RWPE2 (cell line): ENCODE results near the gene GPR84.

Experiments
- ATAC-seq: fragments of 200-7000 bp; cut with Tn5 transposase; 3 replicates; pipeline ENCODE4 v1.9.1; 2021; ENCODE audit warnings: low read depth
- DNase-seq: peaks from one replicate; pipeline ENCODE4 v3.0.0-alpha.2; 2020; ENCODE audit warnings: low spot score
- H3K27ac ChIP-seq: fragments of 450-650 bp; 2 replicates; pipeline ENCODE4 v1.5.1; 2017; ENCODE audit warnings: mild to moderate bottlenecking; ENCODE audit not compliant: poor library complexity, severe bottlenecking
- H3K27me3 ChIP-seq: fragments of 250-450 bp; sonication (Bioruptor Pico); 2 replicates; pipeline ENCODE4 v1.5.1; 2021; ENCODE audit warnings: mild to moderate bottlenecking, moderate library complexity; ENCODE audit not compliant: insufficient read depth, poor library complexity, severe bottlenecking
- H3K36me3 ChIP-seq: fragments of 250-450 bp; sonication (Bioruptor Pico); 2 replicates; pipeline ENCODE4 v1.5.1; 2020; ENCODE audit warnings: low read depth, mild to moderate bottlenecking, moderate library complexity
- H3K4me1 ChIP-seq: fragments of 250-450 bp; sonication (Bioruptor Pico); 2 replicates; pipeline ENCODE4 v1.5.1; 2021; ENCODE audit warnings: mild to moderate bottlenecking, moderate library complexity; ENCODE audit not compliant: insufficient read depth, poor library complexity, severe bottlenecking
- H3K4me3 ChIP-seq: fragments of 250-450 bp; sonication (Bioruptor Pico); 2 replicates; pipeline ENCODE4 v1.5.1; 2021; ENCODE audit warnings: mild to moderate bottlenecking, moderate library complexity; ENCODE audit not compliant: severe bottlenecking
- H3K9me3 ChIP-seq: fragments of 250-450 bp; sonication (Bioruptor Pico); 2 replicates; pipeline ENCODE4 v1.5.1; 2021; ENCODE audit warnings: mild to moderate bottlenecking, moderate library complexity; ENCODE audit not compliant: severe bottlenecking
- CTCF ChIP-seq: fragments of 450-650 bp; IDR thresholded peaks from one replicate; pipeline ENCODE4 v1.5.1; 2017; ENCODE audit warnings: mild to moderate bottlenecking, moderate library complexity; ENCODE audit not compliant: poor library complexity, severe bottlenecking

Gene GPR84

GRCh38 chr12:54350743-54351142 is 13.5 kb downstream of the GPR84 start:
- Histone ChIP-seq H3K27ac (no peak overlapping the region), H3K4me1 (no peaks in the 10 kb centered on the region), H3K27me3 (no peaks in the 10 kb centered on the region), H3K4me3 (no peak overlapping the region), H3K36me3 (peaks cover 59% of the 10 kb centered on the region), H3K9me3 (no peaks in the 10 kb centered on the region)
- TF ChIP-seq CTCF, result no peak
- DNase-seq (no peak), ATAC-seq (no peak)

- no peaks in the 10 kb centered on the region for H3K27me3 ChIP-seq
- no peak for ATAC-seq
- no peak for DNase-seq
- H3K36me3 ChIP-seq, result peaks cover 69% of the 10 kb centered on the region
- TF ChIP-seq CTCF, result no peak
- H3K4me1 ChIP-seq, result no peaks in the 10 kb centered on the region
- no peak overlapping the region for H3K27ac ChIP-seq
- no peaks in the 10 kb centered on the region for H3K9me3 ChIP-seq
- H3K4me3 ChIP-seq, result no peak overlapping the region
These were observed 14.6 kb downstream of the GPR84 start for GRCh38 chr12:54349679-54350078.

- no peak for DNase-seq
- Histone ChIP-seq H3K27me3 (no peaks in the 10 kb centered on the region), H3K4me1 (no peaks in the 10 kb centered on the region), H3K9me3 (no peaks in the 10 kb centered on the region), H3K36me3 (peaks cover 73% of the 10 kb centered on the region), H3K27ac (no peak overlapping the region), H3K4me3 (no peak overlapping the region)
- no peak for ATAC-seq
- no peak for TF ChIP-seq CTCF
These were observed 15.2 kb downstream of the GPR84 start for GRCh38 chr12:54349036-54349435.

- Histone ChIP-seq H3K27ac (no peak overlapping the region), H3K27me3 (no peaks in the 10 kb centered on the region), H3K9me3 (no peaks in the 10 kb centered on the region), H3K36me3 (peaks cover 82% of the 10 kb centered on the region), H3K4me1 (no peaks in the 10 kb centered on the region), H3K4me3 (no peak overlapping the region)
- no peak for TF ChIP-seq CTCF
- ATAC-seq, result no peak
- no peak for DNase-seq
These were observed 22.6 kb downstream of the GPR84 start for GRCh38 chr12:54341378-54342300.

GRCh38 chr12:54340846-54341245 is 23.4 kb downstream of the GPR84 start:
- TF ChIP-seq CTCF, result no peak
- Histone ChIP-seq H3K27me3 (no peaks in the 10 kb centered on the region), H3K36me3 (peaks cover 80% of the 10 kb centered on the region), H3K4me3 (no peak overlapping the region), H3K9me3 (no peaks in the 10 kb centered on the region), H3K4me1 (no peaks in the 10 kb centered on the region), H3K27ac (no peak overlapping the region)
- no peak for ATAC-seq
- no peak for DNase-seq
